SW 1271 (cell line): ENCODE results near the gene GRK7.

Source experiments
- DNase-seq, 2 experiments: peaks; one replicate each; lab custom pipeline; 2025; lab: John Stamatoyannopoulos, UW

The GRK7 gene

GRCh38 chr3:141763088-141763750 lies at the start of gene GRK7:
Gene GRK7 (plus strand): TSS chr3:141763408. CDS start chr3:141778285, 14,877 bp downstream.
- DNase-seq: no peak

DNA sequence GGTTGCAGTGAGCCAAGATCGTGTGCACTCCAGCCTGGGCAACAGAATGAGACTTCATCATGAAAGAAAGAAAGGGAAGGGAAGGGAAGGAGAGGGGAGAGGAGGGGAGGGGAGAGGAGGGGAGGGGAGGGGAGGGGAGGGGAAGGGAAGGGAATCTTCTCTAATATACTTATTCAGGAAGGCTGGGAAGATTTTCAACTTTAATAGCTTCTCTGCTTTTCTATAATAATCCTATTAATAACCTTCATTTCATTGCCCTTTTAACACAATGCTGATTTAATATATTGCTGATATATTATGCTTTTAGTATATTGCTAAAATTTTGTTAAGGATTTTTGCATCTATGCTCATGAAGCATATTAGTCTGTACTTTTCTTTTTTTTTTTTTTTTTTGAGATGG lies 48.5 kb upstream of the GRK7 start:
- DNase-seq: no peak

DNA sequence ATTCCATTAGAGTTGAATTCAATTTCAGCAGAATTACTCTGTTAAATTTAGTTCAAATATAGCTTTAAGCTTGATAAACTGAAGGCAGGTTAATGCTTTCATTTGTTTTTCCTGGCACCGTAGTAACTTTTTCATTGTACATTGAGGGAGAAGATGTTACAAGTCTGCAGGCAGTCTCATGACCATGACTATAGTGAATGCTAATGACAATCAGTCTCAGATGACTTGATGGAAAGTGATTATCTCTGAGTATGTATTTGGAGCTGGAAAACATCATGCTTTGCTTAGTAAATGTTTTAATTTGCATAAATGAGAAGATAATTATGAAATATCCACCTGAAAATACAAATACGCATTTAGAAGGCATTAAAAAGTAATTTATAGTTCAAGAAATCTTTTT lies 41.1 kb upstream of the GRK7 start:
- DNase-seq: no peak

DNA sequence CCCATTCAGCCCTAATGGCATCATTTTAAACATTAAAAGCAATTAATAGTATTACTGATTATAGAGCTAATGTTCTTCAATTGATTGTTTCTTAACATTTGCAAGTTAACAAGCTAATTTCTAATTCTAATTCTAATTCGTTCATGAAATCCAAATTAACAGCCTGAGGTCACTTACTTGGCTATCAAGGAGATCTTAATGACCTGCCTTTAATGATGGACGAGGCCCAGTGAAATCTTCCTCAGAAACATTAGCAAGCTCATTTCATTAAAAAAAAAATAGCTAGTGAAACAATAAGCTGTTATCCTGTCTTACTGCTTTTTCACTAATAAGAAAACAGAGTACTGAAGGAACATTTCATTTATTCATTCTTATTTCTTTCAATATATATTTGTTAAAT lies 40.6 kb upstream of the GRK7 start:
- no peak for DNase-seq

- no peak for DNase-seq
Observed at GRCh38 chr3:141723255-141723654, 40.0 kb upstream of the GRK7 start.

GRCh38 chr3:141724186-141724585 lies 39.0 kb upstream of the GRK7 start:
- DNase-seq: no peak

DNA sequence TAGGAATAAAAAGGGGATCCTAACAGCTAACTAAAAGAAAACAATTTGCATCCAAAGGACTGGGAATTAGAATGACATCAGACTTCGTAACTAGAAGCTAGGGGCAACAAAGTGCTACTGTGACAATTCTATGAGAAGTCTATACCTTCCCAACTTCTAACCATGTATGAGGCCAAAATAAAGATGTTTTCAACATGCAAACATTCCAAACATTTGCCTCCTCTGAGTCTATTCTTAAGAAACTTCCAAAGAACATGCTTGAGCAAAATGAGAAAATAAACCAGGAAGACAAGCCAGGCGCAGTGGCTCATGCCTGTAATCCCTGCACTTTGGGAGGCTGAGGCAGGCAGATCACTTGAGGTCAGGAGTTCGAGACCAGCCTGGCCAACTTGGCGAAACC lies 38.2 kb upstream of the GRK7 start:
- DNase-seq: no peak

GRCh38 chr3:141726483-141726882 lies 36.7 kb upstream of the GRK7 start:
- no peak for DNase-seq

GRCh38 chr3:141728355-141728892 lies 34.8 kb upstream of the GRK7 start:
- DNase-seq: no peak

GRCh38 chr3:141729240-141729639 lies 34.0 kb upstream of the GRK7 start:
- DNase-seq: no peak

DNA sequence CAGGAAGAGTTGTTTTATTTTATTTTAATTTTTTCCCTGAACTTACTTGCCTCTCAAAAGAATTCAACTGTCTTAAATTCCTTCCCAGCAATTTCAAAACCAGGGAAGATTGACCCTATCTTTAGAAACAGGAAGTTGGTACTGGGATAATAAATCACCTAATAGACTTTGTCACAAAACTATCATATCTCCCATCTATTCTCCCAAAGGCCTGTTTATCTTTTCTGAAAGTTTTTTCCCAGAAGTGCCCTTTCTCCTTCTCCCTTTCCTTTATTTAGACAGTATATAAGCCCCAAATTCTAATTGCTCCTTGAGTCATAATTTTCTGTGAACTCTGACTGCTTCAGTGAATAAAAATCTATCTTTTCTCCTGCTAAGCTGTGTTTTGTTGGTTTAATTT lies 28.0 kb upstream of the GRK7 start:
- DNase-seq: no peak

DNA sequence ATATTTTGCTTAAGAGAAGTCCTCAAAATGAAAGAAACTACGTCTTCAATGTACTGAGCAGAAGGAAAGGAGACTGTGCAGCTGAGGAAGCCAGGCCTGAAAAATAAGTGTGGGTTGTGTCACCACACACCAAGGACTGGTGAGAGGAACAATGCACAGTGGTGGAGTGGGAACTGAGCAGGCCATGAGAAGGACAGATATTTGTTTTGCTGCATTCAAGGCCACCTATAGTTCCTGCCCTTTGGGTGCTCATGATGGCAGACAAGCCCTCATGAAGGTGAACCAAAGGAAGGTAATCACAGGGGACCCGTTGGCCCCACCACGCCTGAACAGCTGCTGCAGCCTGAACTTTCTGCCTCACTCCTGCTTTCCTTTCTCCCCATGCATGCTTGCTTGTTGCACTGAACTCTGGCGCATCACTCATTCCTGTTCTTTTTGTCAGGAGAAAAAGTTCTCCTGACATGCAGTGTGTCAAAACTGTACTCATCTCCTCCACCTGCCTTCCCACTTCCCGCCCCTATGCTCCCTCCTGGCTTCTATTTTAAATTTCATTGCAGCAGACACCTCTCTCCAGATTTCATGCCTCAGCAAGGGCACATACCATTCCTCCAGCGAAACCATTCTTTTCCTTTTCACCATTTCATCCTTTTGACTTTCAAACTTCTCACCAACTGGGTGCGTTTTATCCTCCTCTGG lies 27.3 kb upstream of the GRK7 start:
- DNase-seq: no peak

- DNase-seq: no peak
Observed at GRCh38 chr3:141737093-141737492, 26.1 kb upstream of the GRK7 start.

DNA sequence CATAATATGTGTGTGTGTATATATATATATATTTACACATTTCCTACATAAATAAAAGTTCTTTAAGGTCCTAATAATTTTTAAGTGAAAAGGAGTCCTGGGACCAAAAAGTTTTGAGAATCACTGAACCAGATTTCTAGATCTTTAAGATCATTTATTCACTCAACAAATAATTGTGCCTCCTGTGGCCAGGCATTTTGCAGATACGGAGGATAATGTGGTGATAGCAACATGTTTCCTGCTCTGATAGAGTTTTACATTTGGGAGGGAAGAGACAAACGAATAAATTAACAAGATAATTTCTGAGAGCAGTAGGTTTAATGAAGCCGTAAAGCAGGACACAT lies 25.6 kb upstream of the GRK7 start:
- DNase-seq: no peak

GRCh38 chr3:141738022-141738890 lies 25.0 kb upstream of the GRK7 start, which contains the start of gene RNF7:
Gene RNF7 (plus strand): TSS chr3:141738298. CDS start chr3:141738342, 44 bp downstream.
- DNase-seq: peak; percentile 81 to 94

DNA sequence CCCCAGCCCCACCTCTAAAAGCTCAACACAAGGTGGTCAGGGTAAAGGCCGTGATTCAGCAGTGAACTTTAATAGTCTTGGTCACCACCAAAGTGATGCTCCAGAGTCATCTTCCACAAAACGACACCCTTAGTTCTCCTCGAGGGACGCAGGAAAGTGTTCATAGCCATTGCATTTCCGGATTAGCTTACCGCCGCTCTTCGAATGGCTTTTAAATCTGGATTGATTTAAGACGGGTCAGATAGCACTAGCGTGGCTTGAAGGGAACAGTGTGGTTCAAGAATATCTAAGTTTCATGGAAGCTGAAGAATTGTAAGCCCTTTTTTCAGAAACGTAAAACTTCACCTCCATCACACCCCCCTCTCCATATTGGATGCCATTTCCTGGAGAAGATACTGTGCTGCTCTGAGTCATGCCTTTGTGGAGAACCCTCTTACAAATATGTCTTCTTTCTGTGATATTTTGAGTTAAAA lies 24.3 kb upstream of the GRK7 start:
- DNase-seq: peak; percentile 11 to 63

DNA sequence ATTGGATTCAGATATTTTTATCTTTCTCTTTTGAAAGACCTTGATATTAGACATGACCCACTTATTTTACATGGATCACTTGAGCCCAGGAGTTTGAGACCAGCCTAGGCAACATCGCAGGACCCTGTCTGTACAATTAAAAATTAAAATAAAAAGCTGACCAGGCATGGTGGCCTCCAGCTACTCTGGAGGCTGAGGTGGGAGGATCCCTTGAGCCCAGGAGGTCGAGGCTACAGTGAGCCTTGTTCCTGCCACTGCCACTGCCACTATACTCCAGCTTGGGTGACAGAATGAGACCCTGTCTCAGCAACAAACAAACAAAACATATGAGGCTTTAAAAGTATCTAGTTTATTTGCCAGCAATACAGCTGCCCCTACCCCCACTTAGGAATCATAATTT lies 23.5 kb upstream of the GRK7 start:
- DNase-seq: no peak

DNA sequence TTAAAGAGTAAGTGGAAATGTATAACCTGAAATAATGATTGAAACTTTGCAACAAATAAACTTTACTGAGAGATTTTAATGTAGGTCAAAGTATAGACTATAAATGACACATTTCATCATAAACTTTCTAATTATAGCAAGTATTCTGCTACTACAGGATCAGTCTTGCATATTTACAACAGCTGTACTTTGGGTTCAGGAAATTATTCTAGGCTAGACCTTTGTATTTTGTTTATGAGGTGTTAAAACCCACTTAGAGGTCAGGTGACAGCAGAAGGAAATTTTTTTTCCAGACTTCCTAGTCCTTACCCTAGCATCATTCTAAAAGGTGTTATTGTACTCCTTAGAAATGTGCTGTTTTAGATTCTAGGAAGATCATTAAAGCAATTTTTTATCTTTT lies 22.9 kb upstream of the GRK7 start:
- no peak for DNase-seq

- no peak for DNase-seq
Observed at GRCh38 chr3:141743305-141743704, 19.9 kb upstream of the GRK7 start.

DNA sequence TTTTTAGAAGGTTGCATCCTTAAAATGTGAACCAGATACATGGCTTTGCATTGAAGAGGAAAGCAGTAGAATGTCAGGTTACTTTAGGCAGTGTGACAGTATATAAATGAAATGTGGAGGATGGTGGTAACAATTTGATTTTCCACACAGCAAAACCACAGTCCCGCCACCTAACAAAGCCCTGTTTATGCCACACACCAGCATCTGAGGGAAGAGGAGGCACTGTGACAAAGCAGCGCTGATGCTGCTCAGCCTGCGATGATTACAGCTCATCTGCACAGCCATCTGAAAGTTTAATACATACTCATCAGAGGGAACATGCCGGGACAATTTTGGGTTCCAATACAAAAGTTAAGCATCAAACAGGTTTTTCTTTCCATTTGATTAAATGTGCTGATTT lies 16.2 kb upstream of the GRK7 start:
- no peak for DNase-seq

GRCh38 chr3:141753399-141753798 lies 9.8 kb upstream of the GRK7 start:
- DNase-seq: no peak

- no peak for DNase-seq
Observed at GRCh38 chr3:141754032-141754431, 9.2 kb upstream of the GRK7 start.
